ENCODE measurements around the gene C19orf53.

- no peak for TF ChIP-seq CTCF (conservative IDR thresholded peaks at IDR 0.05)
- no peak for TF ChIP-seq ZFX (IDR thresholded peaks at IDR 0.05)
Observed at GRCh38 chr19:13804830-13805683, 30.8 kb downstream of the C19orf53 start.

All from C4-2B (cell line).